Left forelimb (tissue), 1 donor: ENCODE results near the gene NR6A1.
"Not testable (repeated sequence)": the region's sequence is repeated elsewhere in the genome, so short reads cannot be mapped to it uniquely, and the experiment has no call there.

Source experiments
- DNase-seq: peaks from one replicate; pipeline ENCODE4 v3.0.0-alpha.2; 2018; ENCODE audit warnings: low spot score

The NR6A1 gene

GRCh38 chr9:124615840-124616239, 155.3 kb downstream of the NR6A1 start:
- DNase-seq = not testable (repeated sequence)

- DNase-seq = no peak
Measured at GRCh38 chr9:124615100-124615742, 155.9 kb downstream of the NR6A1 start.

- no peak for DNase-seq
Measured at GRCh38 chr9:124613849-124614248, 157.3 kb downstream of the NR6A1 start.

GRCh38 chr9:124611106-124611505, 160.0 kb downstream of the NR6A1 start:
- DNase-seq = no peak

- DNase-seq = no peak
Measured at GRCh38 chr9:124606027-124606426, 165.1 kb downstream of the NR6A1 start.

GRCh38 chr9:124605258-124605657, 165.9 kb downstream of the NR6A1 start:
- no peak for DNase-seq

- no peak for DNase-seq
Measured at GRCh38 chr9:124602632-124603031, 168.5 kb downstream of the NR6A1 start.

- DNase-seq = no peak
Measured at GRCh38 chr9:124602204-124602603, 168.9 kb downstream of the NR6A1 start.

GRCh38 chr9:124600407-124600806, 170.7 kb downstream of the NR6A1 start:
- DNase-seq = no peak

- no peak for DNase-seq
Measured at GRCh38 chr9:124599121-124599795, 171.9 kb downstream of the NR6A1 start.

GRCh38 chr9:124598048-124598447, 173.1 kb downstream of the NR6A1 start:
- DNase-seq = no peak

- no peak for DNase-seq
Measured at GRCh38 chr9:124596172-124596839, 174.8 kb downstream of the NR6A1 start.

GRCh38 chr9:124595743-124596142, 175.4 kb downstream of the NR6A1 start:
- DNase-seq = no peak

- DNase-seq = no peak
Measured at GRCh38 chr9:124594673-124595072, 176.4 kb downstream of the NR6A1 start.

GRCh38 chr9:124594225-124594624, 176.9 kb downstream of the NR6A1 start:
- no peak for DNase-seq

- no peak for DNase-seq
Measured at GRCh38 chr9:124593651-124594058, 177.5 kb downstream of the NR6A1 start.

- DNase-seq = no peak
Measured at GRCh38 chr9:124593200-124593599, 177.9 kb downstream of the NR6A1 start.

GRCh38 chr9:124590889-124591641, 180.0 kb downstream of the NR6A1 start:
- no peak for DNase-seq

- no peak for DNase-seq
Measured at GRCh38 chr9:124584631-124585030, 186.5 kb downstream of the NR6A1 start.

- DNase-seq = no peak
Measured at GRCh38 chr9:124583134-124583533, 188.0 kb downstream of the NR6A1 start.

GRCh38 chr9:124580186-124580585, 190.9 kb downstream of the NR6A1 start:
- no peak for DNase-seq

- DNase-seq = no peak
Measured at GRCh38 chr9:124576751-124577150, 194.4 kb downstream of the NR6A1 start.
